Fibroblast of pulmonary artery (primary cell): Measurements from ENCODE around the gene SETBP1.
A peak's percentile ranks its signal among the peaks of the same experiment; 100 is the strongest.

Experiments
- DNase-seq: peaks from one replicate; pipeline ENCODE4 v3.0.0-alpha.2; 2010; ENCODE audit warnings: low read depth
- H3K4me3 ChIP-seq: replicated peaks from 2 replicates; pipeline ENCODE4 v1.5.1; 2011; ENCODE audit warnings: low read depth, mild to moderate bottlenecking, control low read depth, low read length, moderate library complexity
- TF ChIP-seq, protein P1 (sequence below): IDR thresholded peaks from 2 replicates; pipeline ENCODE4 v1.5.1; 2011; ENCODE audit warnings: mild to moderate bottlenecking, control low read depth, low read length, inconsistent platforms; ENCODE audit errors: missing control alignments

Gene SETBP1

GRCh38 chr18:44844486-44844885 is 163.8 kb downstream of the SETBP1 start:
- no peak overlapping the region for H3K4me3 ChIP-seq
- DNase-seq: no peak

DNA sequence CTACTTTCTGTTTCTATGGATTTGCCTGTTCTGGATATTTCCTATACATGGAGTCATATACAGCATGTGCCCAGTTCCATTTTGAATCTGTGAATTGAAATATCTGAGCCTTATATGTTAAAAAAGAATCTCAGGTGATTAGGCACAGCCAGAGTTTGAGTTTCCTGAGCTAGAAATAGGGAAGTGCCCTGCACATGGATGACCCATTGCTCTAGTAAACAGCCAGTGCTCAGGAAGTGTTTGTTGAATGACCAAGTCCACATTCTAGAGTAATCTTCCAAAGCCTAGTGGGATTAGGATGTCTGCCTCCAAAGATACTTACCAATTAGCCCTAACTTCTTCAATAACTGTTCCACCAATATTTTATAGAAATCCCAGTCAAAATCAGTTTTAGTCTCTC is 165.8 kb downstream of the SETBP1 start:
- no peak overlapping the region for H3K4me3 ChIP-seq
- DNase-seq: no peak
- TF ChIP-seq, protein P1, sequence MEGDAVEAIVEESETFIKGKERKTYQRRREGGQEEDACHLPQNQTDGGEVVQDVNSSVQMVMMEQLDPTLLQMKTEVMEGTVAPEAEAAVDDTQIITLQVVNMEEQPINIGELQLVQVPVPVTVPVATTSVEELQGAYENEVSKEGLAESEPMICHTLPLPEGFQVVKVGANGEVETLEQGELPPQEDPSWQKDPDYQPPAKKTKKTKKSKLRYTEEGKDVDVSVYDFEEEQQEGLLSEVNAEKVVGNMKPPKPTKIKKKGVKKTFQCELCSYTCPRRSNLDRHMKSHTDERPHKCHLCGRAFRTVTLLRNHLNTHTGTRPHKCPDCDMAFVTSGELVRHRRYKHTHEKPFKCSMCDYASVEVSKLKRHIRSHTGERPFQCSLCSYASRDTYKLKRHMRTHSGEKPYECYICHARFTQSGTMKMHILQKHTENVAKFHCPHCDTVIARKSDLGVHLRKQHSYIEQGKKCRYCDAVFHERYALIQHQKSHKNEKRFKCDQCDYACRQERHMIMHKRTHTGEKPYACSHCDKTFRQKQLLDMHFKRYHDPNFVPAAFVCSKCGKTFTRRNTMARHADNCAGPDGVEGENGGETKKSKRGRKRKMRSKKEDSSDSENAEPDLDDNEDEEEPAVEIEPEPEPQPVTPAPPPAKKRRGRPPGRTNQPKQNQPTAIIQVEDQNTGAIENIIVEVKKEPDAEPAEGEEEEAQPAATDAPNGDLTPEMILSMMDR: no peak

More at GRCh38 chr18:44844486-44844885, 163.8 kb downstream of the SETBP1 start:
- TF ChIP-seq, protein P1: no peak

DNA sequence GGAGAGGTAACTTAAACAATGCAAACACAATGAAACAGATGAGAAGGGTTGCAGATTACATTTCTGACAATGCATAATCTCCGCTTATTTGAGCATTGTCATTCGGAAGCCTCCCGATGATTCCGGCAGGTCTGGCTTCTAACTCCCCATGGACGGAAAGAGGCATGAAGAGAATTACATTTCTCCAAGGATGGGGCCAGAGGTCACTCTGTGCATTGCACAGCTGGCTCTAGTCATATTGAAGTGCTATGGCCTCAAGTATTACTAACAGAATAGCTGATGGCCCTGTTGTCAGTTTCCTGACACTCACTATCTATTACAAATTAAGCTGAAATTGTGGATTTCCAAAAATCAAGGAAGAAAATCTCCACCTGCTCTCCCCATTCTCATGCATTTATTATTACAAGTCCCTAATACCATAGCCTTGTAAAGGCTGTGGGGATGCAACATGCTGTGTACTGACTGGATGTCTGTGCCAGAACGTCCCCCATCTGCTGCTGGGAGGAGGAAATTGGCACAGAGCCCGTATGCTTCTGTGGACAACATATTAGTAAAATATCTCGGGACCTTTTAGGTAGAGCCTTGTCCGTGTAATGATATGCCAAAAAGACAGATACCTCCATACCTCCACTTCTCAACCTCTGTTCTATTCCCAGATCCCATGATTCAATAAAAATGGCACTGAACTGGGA is 168.1 kb downstream of the SETBP1 start:
- TF ChIP-seq, protein P1: no peak
- peak; percentile 8 for DNase-seq
- H3K4me3 ChIP-seq: no peak overlapping the region

- no peak for DNase-seq
- no peak overlapping the region for H3K4me3 ChIP-seq
- TF ChIP-seq, protein P1: no peak
Measured at GRCh38 chr18:44849361-44849760, 168.7 kb downstream of the SETBP1 start.

GRCh38 chr18:44850001-44850400 is 169.3 kb downstream of the SETBP1 start:
- no peak overlapping the region for H3K4me3 ChIP-seq
- TF ChIP-seq, protein P1: no peak
- DNase-seq: no peak

GRCh38 chr18:44851856-44852621 is 171.4 kb downstream of the SETBP1 start:
- H3K4me3 ChIP-seq: no peak overlapping the region
- DNase-seq: no peak
- TF ChIP-seq, protein P1: no peak
